Liver (tissue), 9 donors: ENCODE measurements around the gene APBA3. TPM values are rescaled to one million over a fixed set of nuclear protein-coding genes. Genes with fewer than 3 reads are reported as not detected.
"Not testable (repeated sequence)": the region's sequence is repeated elsewhere in the genome, so short reads cannot be mapped to it uniquely, and the experiment has no call there.

Experiments used
- DNase-seq: peaks from one replicate; pipeline ENCODE4 v3.0.0-alpha.2; 2017; ENCODE audit warnings: low spot score
- H3K27ac ChIP-seq, 2 donors: one replicate each; pipeline ENCODE4 v1.7.0; 2013; ENCODE audit warnings: inconsistent platforms in 2 of 2, low read length in 2 of 2, control low read depth in 1 of 2, low read depth in 1 of 2, mild to moderate bottlenecking in 1 of 2
- H3K27me3 ChIP-seq, 4 donors: one replicate each; pipeline versions ENCODE4 v1.6.1 to v1.7.0; 2013; ENCODE audit warnings: low read length in 3 of 4, inconsistent platforms in 1 of 4, mild to moderate bottlenecking in 1 of 4, moderate library complexity in 1 of 4; ENCODE audit not compliant: control insufficient read depth in 4 of 4, insufficient read depth in 4 of 4
- H3K36me3 ChIP-seq, 4 donors: one replicate each; pipeline versions ENCODE4 v1.6.1 to v1.7.0; 2013; ENCODE audit warnings: low read length in 3 of 4, mild to moderate bottlenecking in 3 of 4, low read depth in 1 of 4, moderate library complexity in 1 of 4; ENCODE audit not compliant: control insufficient read depth in 4 of 4, insufficient read depth in 3 of 4
- H3K4me1 ChIP-seq, 4 donors: one replicate each; pipeline versions ENCODE4 v1.6.1 to v1.7.0; 2013; ENCODE audit warnings: low read length in 3 of 4, mild to moderate bottlenecking in 3 of 4, moderate library complexity in 1 of 4; ENCODE audit not compliant: control insufficient read depth in 4 of 4, insufficient read depth in 4 of 4
- H3K4me3 ChIP-seq, 3 donors: one replicate each; pipeline versions ENCODE4 v1.6.1 to v1.7.0; 2013; ENCODE audit warnings: low read length in 3 of 3, control low read depth in 1 of 3, low read depth in 1 of 3, mild to moderate bottlenecking in 1 of 3
- H3K9ac ChIP-seq, 2 donors: one replicate each; pipeline ENCODE4 v1.7.0; 2013; ENCODE audit warnings: low read length in 2 of 2, mild to moderate bottlenecking in 2 of 2, moderate library complexity in 2 of 2, control low read depth in 1 of 2, low read depth in 1 of 2
- H3K9me3 ChIP-seq, 4 donors: one replicate each; pipeline versions ENCODE4 v1.6.1 to v1.7.0; 2013; ENCODE audit warnings: low read length in 3 of 4; ENCODE audit not compliant: control insufficient read depth in 4 of 4
- EGR1 ChIP-seq, 2 donors: IDR thresholded peaks; 2 replicates each; pipeline ENCODE4 v1.6.1; 2016 to 2018; ENCODE audit warnings: antibody characterized with exemption in 2 of 2, low read depth in 2 of 2
- FOXA1 ChIP-seq: IDR thresholded peaks from 2 replicates; pipeline ENCODE4 v1.6.1; 2016; ENCODE audit warnings: antibody characterized with exemption
- FOXA2 ChIP-seq: IDR thresholded peaks from 2 replicates; pipeline ENCODE4 v1.6.1; 2016; ENCODE audit warnings: antibody characterized with exemption
- GABPA ChIP-seq, 2 donors: IDR thresholded peaks in 1 of 2; conservative IDR thresholded peaks in 1 of 2; 2 replicates each; pipeline ENCODE4 v1.6.1; 2016; ENCODE audit warnings: antibody characterized with exemption in 2 of 2, mild to moderate bottlenecking in 1 of 2, moderate library complexity in 1 of 2
- HNF4A ChIP-seq, 2 donors: conservative IDR thresholded peaks; 2 replicates each; pipeline ENCODE4 v1.6.1; 2016; ENCODE audit warnings: antibody characterized with exemption in 2 of 2, mild to moderate bottlenecking in 2 of 2
- HNF4G ChIP-seq: IDR thresholded peaks from 2 replicates; pipeline ENCODE4 v1.6.1; 2016; ENCODE audit warnings: antibody characterized with exemption
- JUND ChIP-seq, 2 donors: IDR thresholded peaks; 2 replicates each; pipeline ENCODE4 v1.6.1; 2016; ENCODE audit warnings: antibody characterized with exemption in 2 of 2
- NR2F2 ChIP-seq: IDR thresholded peaks from 2 replicates; pipeline ENCODE4 v1.6.1; 2016; ENCODE audit warnings: antibody characterized with exemption
- RAD21 ChIP-seq, 2 donors: IDR thresholded peaks; 2 replicates each; pipeline ENCODE4 v1.6.1; 2016; ENCODE audit warnings: antibody characterized with exemption in 2 of 2, mild to moderate bottlenecking in 2 of 2
- RXRA ChIP-seq, 2 donors: IDR thresholded peaks; 2 replicates each; pipeline ENCODE4 v1.6.1; 2017 to 2018; ENCODE audit warnings: antibody characterized with exemption in 2 of 2, mild to moderate bottlenecking in 1 of 2
- SP1 ChIP-seq: IDR thresholded peaks from 2 replicates; pipeline ENCODE4 v1.6.1; 2018; ENCODE audit warnings: antibody characterized with exemption, mild to moderate bottlenecking
- TAF1 ChIP-seq: conservative IDR thresholded peaks from 2 replicates; pipeline ENCODE4 v1.6.1; 2016; ENCODE audit warnings: antibody characterized with exemption, mild to moderate bottlenecking
- YY1 ChIP-seq: IDR thresholded peaks from 2 replicates; pipeline ENCODE4 v1.6.1; 2016; ENCODE audit warnings: antibody characterized with exemption, mild to moderate bottlenecking
- WGBS: extraction: QIAGEN DNeasy Blood & Tissue Kit; methylation state at CpG from one replicate; pipeline ENCODE4 v1.1.7; 2013; 5-methylcytosine and 5-hydroxymethylcytosine counted together
- polyA plus RNA-seq, 2 donors: library from polyadenylated mRNA; stranded (reverse) in 1 of 2; unstranded in 1 of 2; fragments of 200-250 nt in 1 of 2; fragments of >200 nt in 1 of 2; fragmentation: Nextera tagmentation in 1 of 2; extraction: Ambion mirVana in 1 of 2; gene quantifications; one replicate each; pipeline versions ENCODE4 v1.2.1 to v1.2.3, GENCODE V29; 2013 to 2015
- total RNA-seq, 2 donors: library from RNA; depleted of rRNA; stranded (reverse); fragments of >200 nt; gene quantifications; one replicate each; pipeline ENCODE4 v1.2.3, GENCODE V29; 2014
- TF ChIP-seq, protein P1 (sequence below): fragments of 150-350 bp; IDR thresholded peaks from 2 replicates; pipeline ENCODE4 v1.5.1; 2017; ENCODE audit warnings: improper control_type of control experiment, low read depth, low read length; ENCODE audit not compliant: missing input control
- TF ChIP-seq, protein P2 (sequence below): IDR thresholded peaks from 2 replicates; pipeline ENCODE4 v1.6.1; 2016; ENCODE audit warnings: antibody characterized with exemption
- TF ChIP-seq, protein P3 (sequence below): IDR thresholded peaks from 2 replicates; pipeline ENCODE4 v1.6.1; 2016; ENCODE audit warnings: antibody characterized with exemption
- TF ChIP-seq, protein P4 (sequence below): IDR thresholded peaks from 2 replicates; pipeline ENCODE4 v1.6.1; 2016; ENCODE audit warnings: antibody characterized with exemption
- TF ChIP-seq, protein P5 (sequence below): IDR thresholded peaks from 2 replicates; pipeline ENCODE4 v1.6.1; 2016; ENCODE audit warnings: antibody characterized with exemption, mild to moderate bottlenecking
- donor health status: healthy.
- donor health status: healthy.
- donor health status: healthy.
- donor health status: healthy.
- donor health status: healthy.

The APBA3 gene
- total and polyA plus RNA-seq, 4 donors: 6.4 to 24.3 (median 10.7) TPM

DNA sequence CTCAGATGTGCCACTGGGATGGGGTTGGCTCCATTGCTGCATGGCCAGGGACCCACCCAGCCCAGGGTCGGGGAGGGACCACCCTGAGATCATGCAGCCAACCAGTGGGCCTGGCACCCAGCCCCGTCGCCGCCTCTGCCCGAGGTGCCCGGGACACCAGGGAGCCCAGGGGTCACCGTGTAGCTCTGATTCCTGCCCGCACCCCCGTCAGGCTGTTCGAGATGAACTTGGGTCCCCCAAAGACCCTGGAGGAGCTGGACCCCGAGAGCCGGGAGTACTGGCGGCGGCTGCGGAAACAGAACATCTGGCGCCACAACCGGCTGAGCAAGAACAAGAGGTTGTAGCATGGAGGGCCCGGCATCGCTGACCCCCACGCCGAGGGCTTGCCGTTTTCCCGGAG is 5.6 kb upstream of the APBA3 start (continued):
- TF ChIP-seq, protein P1, sequence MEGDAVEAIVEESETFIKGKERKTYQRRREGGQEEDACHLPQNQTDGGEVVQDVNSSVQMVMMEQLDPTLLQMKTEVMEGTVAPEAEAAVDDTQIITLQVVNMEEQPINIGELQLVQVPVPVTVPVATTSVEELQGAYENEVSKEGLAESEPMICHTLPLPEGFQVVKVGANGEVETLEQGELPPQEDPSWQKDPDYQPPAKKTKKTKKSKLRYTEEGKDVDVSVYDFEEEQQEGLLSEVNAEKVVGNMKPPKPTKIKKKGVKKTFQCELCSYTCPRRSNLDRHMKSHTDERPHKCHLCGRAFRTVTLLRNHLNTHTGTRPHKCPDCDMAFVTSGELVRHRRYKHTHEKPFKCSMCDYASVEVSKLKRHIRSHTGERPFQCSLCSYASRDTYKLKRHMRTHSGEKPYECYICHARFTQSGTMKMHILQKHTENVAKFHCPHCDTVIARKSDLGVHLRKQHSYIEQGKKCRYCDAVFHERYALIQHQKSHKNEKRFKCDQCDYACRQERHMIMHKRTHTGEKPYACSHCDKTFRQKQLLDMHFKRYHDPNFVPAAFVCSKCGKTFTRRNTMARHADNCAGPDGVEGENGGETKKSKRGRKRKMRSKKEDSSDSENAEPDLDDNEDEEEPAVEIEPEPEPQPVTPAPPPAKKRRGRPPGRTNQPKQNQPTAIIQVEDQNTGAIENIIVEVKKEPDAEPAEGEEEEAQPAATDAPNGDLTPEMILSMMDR: no peak
- TF ChIP-seq RXRA (IDR thresholded peaks at IDR 0.05): no peak

DNA sequence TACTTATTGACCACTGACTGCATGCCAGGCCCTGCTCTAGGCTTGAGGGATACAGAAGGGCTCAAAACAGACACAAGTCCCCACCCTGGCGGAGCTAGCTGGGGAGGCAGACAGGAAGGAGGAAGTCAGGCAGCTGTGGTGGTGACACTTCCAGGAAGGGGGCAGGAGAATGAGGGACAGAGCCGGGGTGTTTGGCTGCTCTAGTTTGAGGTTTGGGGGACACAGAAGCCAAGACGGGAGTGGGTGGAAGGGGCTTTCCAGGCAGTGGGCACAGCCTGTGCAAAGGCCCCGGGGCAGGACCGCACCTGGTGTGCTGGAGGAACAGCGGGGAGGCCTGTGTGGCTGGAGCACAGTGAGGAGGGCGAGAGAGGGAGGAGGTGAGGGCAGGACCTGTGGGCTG is 5.0 kb upstream of the APBA3 start:
- Histone ChIP-seq H3K9ac (no peak overlapping the region), H3K4me3 (no peak overlapping the region), H3K27me3 (no peaks in the 10 kb centered on the region), H3K27ac (no peak overlapping the region), H3K36me3 (peaks cover 3 to 34% (median 7%) of the 10 kb centered on the region in 4 donors), H3K4me1 (peaks cover 2 to 10% (median 4%) of the 10 kb centered on the region in 4 donors), H3K9me3 (no peaks in the 10 kb centered on the region)
- TF ChIP-seq GABPA (IDR thresholded peaks at IDR 0.05 in 1 of 2, conservative IDR thresholded peaks at IDR 0.05 in 1 of 2) (no peak), HNF4A (conservative IDR thresholded peaks at IDR 0.05) (no peak), RXRA (IDR thresholded peaks at IDR 0.05) (no peak), EGR1 (IDR thresholded peaks at IDR 0.05; ENCODE audit: low read depth in 2 of 2) (no peak), NR2F2 (no peak), HNF4G (no peak), FOXA2 (no peak), JUND (IDR thresholded peaks at IDR 0.05) (no peak), SP1 (no peak), FOXA1 (no peak), RAD21 (IDR thresholded peaks at IDR 0.05) (no peak), YY1 (no peak), TAF1 (no peak)
- TF ChIP-seq, protein P1: no peak
- TF ChIP-seq, protein P2, sequence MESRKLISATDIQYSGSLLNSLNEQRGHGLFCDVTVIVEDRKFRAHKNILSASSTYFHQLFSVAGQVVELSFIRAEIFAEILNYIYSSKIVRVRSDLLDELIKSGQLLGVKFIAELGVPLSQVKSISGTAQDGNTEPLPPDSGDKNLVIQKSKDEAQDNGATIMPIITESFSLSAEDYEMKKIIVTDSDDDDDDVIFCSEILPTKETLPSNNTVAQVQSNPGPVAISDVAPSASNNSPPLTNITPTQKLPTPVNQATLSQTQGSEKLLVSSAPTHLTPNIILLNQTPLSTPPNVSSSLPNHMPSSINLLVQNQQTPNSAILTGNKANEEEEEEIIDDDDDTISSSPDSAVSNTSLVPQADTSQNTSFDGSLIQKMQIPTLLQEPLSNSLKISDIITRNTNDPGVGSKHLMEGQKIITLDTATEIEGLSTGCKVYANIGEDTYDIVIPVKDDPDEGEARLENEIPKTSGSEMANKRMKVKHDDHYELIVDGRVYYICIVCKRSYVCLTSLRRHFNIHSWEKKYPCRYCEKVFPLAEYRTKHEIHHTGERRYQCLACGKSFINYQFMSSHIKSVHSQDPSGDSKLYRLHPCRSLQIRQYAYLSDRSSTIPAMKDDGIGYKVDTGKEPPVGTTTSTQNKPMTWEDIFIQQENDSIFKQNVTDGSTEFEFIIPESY: no peak
- TF ChIP-seq, protein P3, sequence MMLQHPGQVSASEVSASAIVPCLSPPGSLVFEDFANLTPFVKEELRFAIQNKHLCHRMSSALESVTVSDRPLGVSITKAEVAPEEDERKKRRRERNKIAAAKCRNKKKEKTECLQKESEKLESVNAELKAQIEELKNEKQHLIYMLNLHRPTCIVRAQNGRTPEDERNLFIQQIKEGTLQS: no peak
- TF ChIP-seq, protein P4, sequence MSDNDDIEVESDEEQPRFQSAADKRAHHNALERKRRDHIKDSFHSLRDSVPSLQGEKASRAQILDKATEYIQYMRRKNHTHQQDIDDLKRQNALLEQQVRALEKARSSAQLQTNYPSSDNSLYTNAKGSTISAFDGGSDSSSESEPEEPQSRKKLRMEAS: no peak
- TF ChIP-seq, protein P5, sequence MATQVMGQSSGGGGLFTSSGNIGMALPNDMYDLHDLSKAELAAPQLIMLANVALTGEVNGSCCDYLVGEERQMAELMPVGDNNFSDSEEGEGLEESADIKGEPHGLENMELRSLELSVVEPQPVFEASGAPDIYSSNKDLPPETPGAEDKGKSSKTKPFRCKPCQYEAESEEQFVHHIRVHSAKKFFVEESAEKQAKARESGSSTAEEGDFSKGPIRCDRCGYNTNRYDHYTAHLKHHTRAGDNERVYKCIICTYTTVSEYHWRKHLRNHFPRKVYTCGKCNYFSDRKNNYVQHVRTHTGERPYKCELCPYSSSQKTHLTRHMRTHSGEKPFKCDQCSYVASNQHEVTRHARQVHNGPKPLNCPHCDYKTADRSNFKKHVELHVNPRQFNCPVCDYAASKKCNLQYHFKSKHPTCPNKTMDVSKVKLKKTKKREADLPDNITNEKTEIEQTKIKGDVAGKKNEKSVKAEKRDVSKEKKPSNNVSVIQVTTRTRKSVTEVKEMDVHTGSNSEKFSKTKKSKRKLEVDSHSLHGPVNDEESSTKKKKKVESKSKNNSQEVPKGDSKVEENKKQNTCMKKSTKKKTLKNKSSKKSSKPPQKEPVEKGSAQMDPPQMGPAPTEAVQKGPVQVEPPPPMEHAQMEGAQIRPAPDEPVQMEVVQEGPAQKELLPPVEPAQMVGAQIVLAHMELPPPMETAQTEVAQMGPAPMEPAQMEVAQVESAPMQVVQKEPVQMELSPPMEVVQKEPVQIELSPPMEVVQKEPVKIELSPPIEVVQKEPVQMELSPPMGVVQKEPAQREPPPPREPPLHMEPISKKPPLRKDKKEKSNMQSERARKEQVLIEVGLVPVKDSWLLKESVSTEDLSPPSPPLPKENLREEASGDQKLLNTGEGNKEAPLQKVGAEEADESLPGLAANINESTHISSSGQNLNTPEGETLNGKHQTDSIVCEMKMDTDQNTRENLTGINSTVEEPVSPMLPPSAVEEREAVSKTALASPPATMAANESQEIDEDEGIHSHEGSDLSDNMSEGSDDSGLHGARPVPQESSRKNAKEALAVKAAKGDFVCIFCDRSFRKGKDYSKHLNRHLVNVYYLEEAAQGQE: no peak
- DNase-seq: no peak
- WGBS: 79% methylated on average over 7 of the region's 7 CpGs

DNA sequence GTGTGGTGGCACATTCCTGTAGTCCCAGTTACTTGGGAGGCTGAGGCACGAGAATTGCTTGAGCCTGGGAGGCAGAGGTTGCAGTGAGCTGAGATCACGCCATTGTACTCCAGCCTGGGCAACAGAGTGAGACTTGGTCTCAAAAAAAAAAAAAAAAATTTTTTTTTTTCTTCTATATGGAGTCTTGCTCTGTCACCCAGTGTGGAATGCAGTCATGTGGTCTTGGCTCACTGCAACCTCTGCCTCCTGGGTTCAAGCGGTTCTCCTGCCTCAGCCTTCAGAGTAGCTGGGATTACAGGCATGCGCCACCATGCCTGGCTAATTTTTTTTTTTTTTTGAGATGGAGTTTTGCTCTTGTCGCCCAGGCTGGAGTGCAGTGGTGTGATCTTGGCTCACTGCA is 4.3 kb upstream of the APBA3 start:
- DNase-seq, H3K27ac ChIP-seq, H3K9me3 ChIP-seq, H3K4me3 ChIP-seq, H3K27me3 ChIP-seq, H3K9ac ChIP-seq: not testable (repeated sequence)
- Histone ChIP-seq H3K36me3 (peaks cover 3 to 34% (median 7%) of the 10 kb centered on the region in 4 donors), H3K4me1 (peaks cover 3 to 14% (median 5%) of the 10 kb centered on the region in 4 donors)
- 97% methylated on average over 5 of the region's 5 CpGs for WGBS
